ENCODE measurements around the gene SURF6. TPM values are rescaled to one million over a fixed set of nuclear protein-coding genes. Genes with fewer than 3 reads are reported as not detected.
"Not testable (repeated sequence)": the region's sequence is repeated elsewhere in the genome, so short reads cannot be mapped to it uniquely, and the experiment has no call there.

SURF6 gene
- total RNA-seq, 2 experiments from 2014 or later: 16.9 to 18.2 TPM

- H3K9me3 Mint-ChIP-seq; H3K27me3 Mint-ChIP-seq; intact Hi-C loops (cut with micrococcal nuclease); DNase-seq: not testable (repeated sequence)
- H3K4me1 Mint-ChIP-seq (ENCODE audit: low read depth): peaks cover 27% of the 10 kb centered on the region
- peak overlapping the region; percentile 52 for H3K27ac Mint-ChIP-seq
- peaks cover 43% of the 10 kb centered on the region for H3K36me3 Mint-ChIP-seq
- ChIA-PET POLR2A (interaction anchor here (1.0 to 1.5 kb wide), 3 partner anchors 13 to 40 kb away, joined by 3 to 5 read pairs (median 3); partner anchors contain the start of genes MED22 and RPL7A), CTCF (interaction anchor here (0.9 to 1.4 kb wide), 4 partner anchors 17 to 149 kb away, joined by 3 to 5 read pairs (median 4); no protein-coding TSS in a partner anchor)
- H3K4me3 Mint-ChIP-seq: peak overlapping the region; percentile 96
Measured at GRCh38 chr9:133334888-133335287, 1.1 kb downstream of the SURF6 start.

DNA sequence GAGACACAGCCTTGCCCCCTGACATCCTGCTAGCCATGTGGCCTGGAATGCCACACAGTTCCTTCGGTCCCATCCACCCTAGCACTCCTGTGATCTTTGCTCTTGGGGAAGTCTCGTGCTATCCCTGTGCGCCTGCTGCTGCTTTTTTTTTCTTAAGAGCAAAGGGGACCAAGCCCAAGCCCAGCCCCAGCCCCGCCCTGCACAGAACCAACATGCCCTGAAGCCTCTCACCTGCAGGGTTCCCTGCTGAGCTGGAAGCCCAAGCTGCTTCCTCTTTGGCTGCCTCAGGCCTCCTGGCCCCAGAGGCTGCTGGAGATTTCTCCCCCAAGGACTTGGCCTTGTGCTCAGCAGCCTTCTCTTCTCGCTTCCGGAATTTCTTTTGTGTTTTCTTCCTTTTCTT lies 1.8 kb downstream of the SURF6 start:
- peak overlapping the region; percentile 62 for H3K27ac Mint-ChIP-seq
- peaks cover 42% of the 10 kb centered on the region for H3K36me3 Mint-ChIP-seq
- ChIA-PET POLR2A (interaction anchor here (1.5 kb wide), 1 partner anchor 15 kb away, joined by 3 read pairs; no protein-coding TSS in a partner anchor), CTCF (interaction anchor here (0.9 to 1.4 kb wide), 4 partner anchors 17 to 148 kb away, joined by 3 to 5 read pairs (median 4); no protein-coding TSS in a partner anchor)
- peaks cover 27% of the 10 kb centered on the region for H3K4me1 Mint-ChIP-seq (ENCODE audit: low read depth)
- intact Hi-C loops (cut with micrococcal nuclease): no loop called here
- H3K4me3 Mint-ChIP-seq: peak overlapping the region; percentile 96
- DNase-seq: no peak
- H3K27me3 Mint-ChIP-seq: no peaks in the 10 kb centered on the region
- H3K9me3 Mint-ChIP-seq: no peaks in the 10 kb centered on the region

- ChIA-PET POLR2A (no interaction called here), CTCF (interaction anchor here (0.9 to 1.1 kb wide), 2 partner anchors 13 to 37 kb away, joined by 3 read pairs; no protein-coding TSS in a partner anchor)
- H3K27me3 Mint-ChIP-seq: no peaks in the 10 kb centered on the region
- peaks cover 38% of the 10 kb centered on the region for H3K36me3 Mint-ChIP-seq
- no peak for DNase-seq
- H3K4me3 Mint-ChIP-seq: no peak overlapping the region
- H3K27ac Mint-ChIP-seq: no peak overlapping the region
- intact Hi-C loops (cut with micrococcal nuclease): no loop called here
- H3K9me3 Mint-ChIP-seq: no peaks in the 10 kb centered on the region
- peaks cover 30% of the 10 kb centered on the region for H3K4me1 Mint-ChIP-seq (ENCODE audit: low read depth)
Measured at GRCh38 chr9:133333566-133333965, 2.4 kb downstream of the SURF6 start.

DNA sequence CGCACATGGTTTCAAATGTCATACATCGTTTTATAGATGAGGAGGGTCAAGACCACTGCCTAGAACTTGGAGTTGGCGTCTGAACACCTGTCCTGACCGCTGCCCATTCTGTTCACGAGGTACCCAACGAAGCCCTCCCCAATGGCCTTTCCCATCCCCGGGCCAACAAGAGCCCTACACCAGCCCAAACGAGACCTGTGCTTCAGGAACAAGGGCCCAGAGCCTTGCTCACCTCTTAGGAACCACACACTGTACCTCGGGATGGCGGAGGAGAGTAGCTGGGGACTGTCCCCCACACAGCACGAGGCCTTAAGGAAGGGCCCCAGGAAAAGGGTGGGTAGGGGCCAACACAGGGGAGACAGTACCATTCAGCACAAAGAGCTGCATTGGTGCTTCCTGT lies 3.0 kb downstream of the SURF6 start:
- Mint-ChIP-seq H3K36me3 (peaks cover 38% of the 10 kb centered on the region), H3K9me3 (no peaks in the 10 kb centered on the region), H3K4me3 (no peak overlapping the region), H3K27ac (no peak overlapping the region), H3K27me3 (no peaks in the 10 kb centered on the region), H3K4me1 (ENCODE audit: low read depth) (peaks cover 30% of the 10 kb centered on the region)
- POLR2A ChIA-PET: no interaction called here
- CTCF ChIA-PET: interaction anchor here (0.9 to 1.1 kb wide), 2 partner anchors 14 to 37 kb away, joined by 3 read pairs; no protein-coding TSS in a partner anchor
- intact Hi-C loops (cut with micrococcal nuclease): no loop called here
- DNase-seq: no peak

DNA sequence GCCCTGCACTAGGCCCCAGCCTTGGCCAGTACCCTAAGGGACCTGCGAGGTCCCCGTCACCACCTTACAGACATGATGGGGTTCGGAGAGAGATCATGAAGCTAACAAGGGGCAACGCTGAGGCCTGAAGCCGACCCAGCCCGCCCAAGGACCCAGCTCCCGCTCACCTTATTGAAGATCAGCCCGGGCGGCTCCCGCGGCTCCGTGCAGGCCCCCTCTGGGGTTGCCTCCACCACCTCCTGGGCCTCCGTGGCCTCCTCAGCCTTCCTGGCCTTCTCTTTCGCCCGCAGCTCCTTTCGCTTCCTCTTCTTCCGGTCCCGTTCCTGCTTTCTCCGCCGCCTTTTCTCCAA lies 3.6 kb downstream of the SURF6 start:
- no peak for DNase-seq
- Mint-ChIP-seq H3K36me3 (peaks cover 38% of the 10 kb centered on the region), H3K27me3 (no peaks in the 10 kb centered on the region), H3K27ac (no peak overlapping the region), H3K4me1 (ENCODE audit: low read depth) (peaks cover 27% of the 10 kb centered on the region), H3K4me3 (no peak overlapping the region), H3K9me3 (no peaks in the 10 kb centered on the region)
- intact Hi-C loops (cut with micrococcal nuclease): no loop called here
- ChIA-PET CTCF (interaction anchor here (1.3 kb wide), 1 partner anchor 146 kb away, joined by 7 read pairs; no protein-coding TSS in a partner anchor), POLR2A (no interaction called here)

DNA sequence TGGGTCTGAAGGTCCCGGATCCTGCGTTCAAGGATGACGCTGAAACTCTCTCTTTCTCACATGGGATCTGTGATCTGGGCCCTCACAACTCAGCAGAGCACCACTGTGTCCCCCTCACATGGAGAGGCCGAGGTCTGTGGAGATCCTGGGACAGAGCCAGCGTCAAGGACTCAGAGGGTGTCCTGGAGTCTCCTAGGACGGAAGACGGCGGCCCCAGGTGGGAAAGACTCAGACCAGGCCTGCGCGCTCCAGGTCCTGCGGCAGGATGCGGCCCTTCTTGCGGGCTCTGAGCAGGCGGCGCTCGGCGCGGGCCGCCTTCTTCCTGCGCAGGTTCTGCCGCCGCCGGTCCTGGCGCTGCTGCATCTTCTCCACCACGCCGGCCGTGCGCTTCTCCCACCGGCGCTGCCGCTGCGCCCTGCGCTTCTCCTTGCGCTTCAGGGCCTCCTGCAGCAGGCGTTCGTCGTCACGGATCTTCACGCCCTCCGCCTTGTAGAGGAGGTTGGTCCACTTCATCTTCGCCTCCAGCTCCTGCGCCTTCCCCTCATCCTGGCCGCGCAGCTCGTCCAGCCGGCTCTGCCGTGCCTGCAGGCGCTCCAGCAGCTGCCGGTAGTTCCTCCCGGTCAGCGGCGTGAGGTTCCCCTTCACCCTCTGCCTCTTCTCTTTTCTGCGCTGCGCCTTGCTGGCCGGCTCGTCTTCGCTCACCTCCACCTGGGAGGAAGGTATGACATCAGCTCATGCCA lies 4.2 kb downstream of the SURF6 start:
- peaks cover 38% of the 10 kb centered on the region for H3K36me3 Mint-ChIP-seq
- H3K27me3 Mint-ChIP-seq: no peaks in the 10 kb centered on the region
- H3K9me3 Mint-ChIP-seq: no peaks in the 10 kb centered on the region
- peaks cover 22% of the 10 kb centered on the region for H3K4me1 Mint-ChIP-seq (ENCODE audit: low read depth)
- ChIA-PET CTCF (interaction anchor here (1.3 kb wide), 1 partner anchor 145 kb away, joined by 7 read pairs; no protein-coding TSS in a partner anchor), POLR2A (no interaction called here)
- no peak overlapping the region for H3K4me3 Mint-ChIP-seq
- DNase-seq: no peak
- no peak overlapping the region for H3K27ac Mint-ChIP-seq
- intact Hi-C loops (cut with micrococcal nuclease): no loop called here

DNA sequence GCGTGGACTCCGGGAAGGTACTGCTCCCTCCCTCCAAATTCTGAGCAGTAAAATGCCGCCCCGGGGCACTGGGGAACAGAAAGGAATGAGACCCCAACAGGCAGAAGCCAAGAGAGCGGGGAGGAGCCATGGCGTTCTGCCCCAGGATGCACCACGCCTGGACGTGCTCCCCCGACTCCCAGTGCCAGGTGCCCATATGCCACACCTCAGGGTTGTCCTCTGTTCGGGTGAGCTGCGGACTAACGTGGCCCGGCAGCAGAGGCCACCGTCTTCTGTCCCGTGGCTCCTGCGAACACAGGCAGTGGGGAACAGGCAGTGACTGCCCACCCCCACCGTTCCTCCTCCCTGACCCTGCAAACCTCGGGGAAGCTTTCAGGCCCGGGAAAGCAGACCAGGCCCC lies 4.8 kb downstream of the SURF6 start:
- CTCF ChIA-PET: interaction anchor here (0.6 to 2.3 kb wide), 3 partner anchors 29 to 145 kb away, joined by 4 to 17 read pairs (median 7); no protein-coding TSS in a partner anchor
- Mint-ChIP-seq H3K36me3 (peaks cover 38% of the 10 kb centered on the region), H3K4me1 (ENCODE audit: low read depth) (peaks cover 19% of the 10 kb centered on the region), H3K9me3 (no peaks in the 10 kb centered on the region), H3K4me3 (no peak overlapping the region), H3K27me3 (no peaks in the 10 kb centered on the region), H3K27ac (no peak overlapping the region)
- DNase-seq: no peak
- POLR2A ChIA-PET: no interaction called here
- intact Hi-C loops (cut with micrococcal nuclease): no loop called here

DNA sequence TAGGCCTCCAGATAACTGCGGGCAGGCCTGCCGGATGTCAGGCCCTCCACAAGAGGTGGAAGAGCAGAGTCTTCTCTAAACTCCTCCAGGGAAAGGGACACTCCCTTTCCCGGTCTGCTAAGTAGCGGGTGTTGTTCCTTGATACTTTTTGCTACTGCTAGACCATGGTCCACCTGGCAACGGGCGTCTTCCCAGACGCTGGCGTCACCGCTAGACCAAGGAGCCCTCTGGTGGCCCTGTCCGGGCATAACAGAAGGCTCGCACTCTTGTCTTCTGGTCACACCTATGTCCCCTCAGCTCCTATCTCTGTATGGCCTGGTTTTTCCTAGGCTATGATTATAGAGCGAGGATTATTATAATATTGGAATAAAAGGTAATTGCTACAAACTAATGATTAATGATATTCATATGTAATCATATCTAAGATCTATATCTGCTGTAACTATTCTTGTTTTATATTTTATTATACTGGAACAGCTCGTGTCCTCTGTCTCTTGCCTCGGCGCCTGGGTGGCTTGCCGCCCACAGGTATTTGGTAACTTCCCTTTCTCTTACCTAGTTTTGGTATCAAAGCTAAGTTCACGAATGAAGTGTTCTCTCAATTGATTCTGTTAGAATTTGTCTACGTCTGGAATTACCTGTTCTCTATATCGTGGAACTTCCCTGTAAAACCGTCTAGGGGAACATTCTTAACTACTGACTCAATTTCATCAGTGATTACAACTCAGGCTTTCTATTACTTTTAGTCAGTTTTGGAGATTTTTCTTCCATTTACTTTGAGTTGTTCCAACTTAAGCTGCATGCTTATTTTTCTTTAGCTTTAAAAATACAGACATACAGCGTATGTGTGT lies 6.5 kb downstream of the SURF6 start:
- peak; percentile 26 for DNase-seq
- H3K27me3 Mint-ChIP-seq, H3K9me3 Mint-ChIP-seq, H3K27ac Mint-ChIP-seq, H3K4me3 Mint-ChIP-seq: not testable (repeated sequence)
- Mint-ChIP-seq H3K4me1 (ENCODE audit: low read depth) (peaks cover 14% of the 10 kb centered on the region), H3K36me3 (peaks cover 29% of the 10 kb centered on the region)
- CTCF ChIA-PET: interaction anchor here (0.8 to 2.8 kb wide), 12 partner anchors 10 to 330 kb away, joined by 3 to 17 read pairs (median 5); no protein-coding TSS in a partner anchor
- intact Hi-C loops (cut with micrococcal nuclease): loop anchor here (5.0 kb wide), 1 partner anchor 92 kb away; no protein-coding TSS in a partner anchor
- POLR2A ChIA-PET: interaction anchor here (0.9 to 1.4 kb wide), 2 partner anchors 18 to 144 kb away, joined by 3 to 4 read pairs; partner anchors contain the start of genes MED22 and RPL7A

DNA sequence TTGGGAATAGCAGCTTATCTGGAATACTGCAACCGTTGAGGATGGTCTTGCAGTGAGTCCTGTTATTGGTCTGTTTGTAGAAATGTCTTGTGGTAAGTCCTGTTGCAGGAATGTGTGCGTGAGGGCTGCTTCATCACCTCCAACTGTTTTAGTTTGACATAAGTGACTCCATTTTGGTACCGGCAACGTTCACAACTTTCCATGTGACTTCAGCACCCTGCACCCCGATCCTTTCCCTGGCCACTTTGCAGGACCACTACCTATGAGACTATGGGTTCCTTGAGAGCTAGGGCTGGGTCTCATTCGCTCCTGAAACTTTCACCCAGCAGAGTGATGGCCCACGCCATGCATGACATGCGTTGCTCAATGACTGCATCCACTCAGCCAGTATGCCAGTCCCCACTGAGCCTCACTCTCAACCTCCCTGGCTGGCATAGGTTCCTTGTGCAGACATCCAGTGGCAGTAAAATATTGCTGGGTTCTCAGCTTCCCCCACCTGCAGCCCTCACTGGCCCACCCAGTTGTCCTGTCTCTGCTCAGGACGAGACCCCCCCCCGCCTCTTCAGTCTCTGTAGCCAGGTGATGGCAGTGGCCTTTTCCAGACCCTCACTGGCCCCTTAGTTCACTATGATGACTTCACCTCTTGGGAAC lies 8.0 kb downstream of the SURF6 start:
- DNase-seq: no peak
- Mint-ChIP-seq H3K27me3 (no peaks in the 10 kb centered on the region), H3K36me3 (peaks cover 20% of the 10 kb centered on the region), H3K4me3 (no peak overlapping the region), H3K4me1 (ENCODE audit: low read depth) (peaks cover 7% of the 10 kb centered on the region), H3K27ac (no peak overlapping the region), H3K9me3 (no peaks in the 10 kb centered on the region)
- intact Hi-C loops (cut with micrococcal nuclease): loop anchor here (5.0 kb wide), 1 partner anchor 91 kb away; no protein-coding TSS in a partner anchor
- ChIA-PET CTCF (interaction anchor here (2.8 kb wide), 1 partner anchor 89 kb away, joined by 9 read pairs; no protein-coding TSS in a partner anchor), POLR2A (interaction anchor here (0.6 kb wide), 1 partner anchor 151 kb away, joined by 3 read pairs; no protein-coding TSS in a partner anchor)

GRCh38 chr9:133327021-133327420 lies 9.0 kb downstream of the SURF6 start:
- DNase-seq; H3K9me3 Mint-ChIP-seq; H3K27me3 Mint-ChIP-seq; H3K4me3 Mint-ChIP-seq; H3K4me1 Mint-ChIP-seq (ENCODE audit: low read depth); H3K27ac Mint-ChIP-seq; POLR2A ChIA-PET: not testable (repeated sequence)
- H3K36me3 Mint-ChIP-seq: peaks cover 12% of the 10 kb centered on the region
- CTCF ChIA-PET: interaction anchor here (2.8 kb wide), 1 partner anchor 88 kb away, joined by 9 read pairs; no protein-coding TSS in a partner anchor
- intact Hi-C loops (cut with micrococcal nuclease): loop anchor here (5.0 kb wide), 1 partner anchor 90 kb away; no protein-coding TSS in a partner anchor

GRCh38 chr9:133323991-133324703 lies 11.8 kb downstream of the SURF6 start:
- CTCF ChIA-PET: no interaction called here
- no peak for DNase-seq
- no peaks in the 10 kb centered on the region for H3K9me3 Mint-ChIP-seq
- intact Hi-C loops (cut with micrococcal nuclease): no loop called here
- POLR2A ChIA-PET: no interaction called here
- no peak overlapping the region for H3K27ac Mint-ChIP-seq
- H3K27me3 Mint-ChIP-seq: peaks cover 3% of the 10 kb centered on the region
- peaks cover 3% of the 10 kb centered on the region for H3K4me1 Mint-ChIP-seq (ENCODE audit: low read depth)
- H3K4me3 Mint-ChIP-seq: no peak overlapping the region
- H3K36me3 Mint-ChIP-seq: peaks cover 1% of the 10 kb centered on the region

Data from activated CD4-positive, alpha-beta memory T cell treated with anti-CD3 and anti-CD28 coated beads for 36 hours (primary cell).